K562 (cell line): ENCODE measurements around the gene SH3BGRL3. TPM values are rescaled to one million over a fixed set of nuclear protein-coding genes. Genes with fewer than 3 reads are reported as not detected.
A peak's percentile ranks its signal among the peaks of the same experiment; 100 is the strongest.

Experiments
- ARID1B ChIP-seq: fragments of 450-650 bp; IDR thresholded peaks from 2 replicates; pipeline ENCODE4 v1.6.1; 2016; ENCODE audit warnings: antibody characterized with exemption, mild to moderate bottlenecking, inconsistent platforms
- ARNT ChIP-seq, 2 experiments: fragments of 450-650 bp; IDR thresholded peaks; 2 replicates each; pipeline ENCODE4 v1.6.1; 2016; ENCODE audit warnings: mild to moderate bottlenecking in 1 of 2
- BRCA1 ChIP-seq, 2 experiments: fragments of 450-650 bp in 1 of 2; sonication (generic) in 1 of 2; formaldehyde crosslinking in 1 of 2; IDR thresholded peaks; 2 replicates each; pipeline versions ENCODE4 v1.5.0 to v1.6.1; 2017 to 2020; ENCODE audit warnings: mild to moderate bottlenecking in 1 of 2, missing genetic modification reagents in 1 of 2
- EZH2 ChIP-seq: IDR thresholded peaks from 2 replicates; pipeline ENCODE4 v1.6.1; 2012; ENCODE audit warnings: low read depth, mild to moderate bottlenecking, inconsistent platforms, low read length, borderline replicate concordance
- GABPA ChIP-seq: fragments of 200-800 bp; sonication (Bioruptor generic); conservative IDR thresholded peaks from 2 replicates; pipeline ENCODE4 v1.6.1; 2016; ENCODE audit warnings: low read depth, missing genetic modification characterization, missing compliant biosample characterization
- GTF2A2 ChIP-seq: IDR thresholded peaks from 2 replicates; pipeline ENCODE4 v1.6.1; 2016; ENCODE audit warnings: mild to moderate bottlenecking, missing genetic modification characterization, missing compliant biosample characterization
- HDAC6 ChIP-seq: IDR thresholded peaks from 2 replicates; pipeline ENCODE4 v1.6.1; 2012; ENCODE audit warnings: low read depth, mild to moderate bottlenecking, control low read depth, inconsistent platforms, low read length, moderate library complexity
- NR3C1 ChIP-seq: sonication (generic); formaldehyde crosslinking; IDR thresholded peaks from 2 replicates; pipeline ENCODE4 v1.8.1; 2022; ENCODE audit warnings: missing genetic modification reagents
- NUFIP1 ChIP-seq: fragments of 450-650 bp; IDR thresholded peaks from 2 replicates; pipeline ENCODE4 v1.6.1; 2018; ENCODE audit not compliant: partially characterized antibody
- SREBF2 ChIP-seq: sonication (generic); formaldehyde crosslinking; IDR thresholded peaks from 2 replicates; pipeline ENCODE4 v1.4.0; 2020; ENCODE audit warnings: mild to moderate bottlenecking, missing genetic modification reagents
- TAF7 ChIP-seq: fragments of 450-650 bp; IDR thresholded peaks from 2 replicates; pipeline ENCODE4 v1.6.1; 2016; ENCODE audit warnings: missing genetic modification characterization, missing compliant biosample characterization
- TCF15 ChIP-seq: fragments of 250-450 bp; sonication (Bioruptor Pico); IDR thresholded peaks from 2 replicates; pipeline ENCODE4 v1.8.0; 2022; ENCODE audit warnings: moderate library complexity, mild to moderate bottlenecking, inconsistent platforms
- ZFP36 ChIP-seq: fragments of 150-350 bp; IDR thresholded peaks from 2 replicates; pipeline ENCODE4 v1.6.1; 2018; ENCODE audit warnings: low read length, low read depth; ENCODE audit not compliant: partially characterized antibody
- ZKSCAN8 ChIP-seq: fragments of 200-800 bp; sonication (Bioruptor generic); IDR thresholded peaks from 2 replicates; pipeline ENCODE4 v1.6.1; 2016; ENCODE audit warnings: missing genetic modification characterization, missing compliant biosample characterization
- ZMIZ1 ChIP-seq, 2 experiments: fragments of 150-350 bp in 1 of 2; IDR thresholded peaks; 2 replicates each; pipeline ENCODE4 v1.6.1; 2012 to 2016; ENCODE audit warnings: low read depth in 2 of 2, low read length in 2 of 2, mild to moderate bottlenecking in 1 of 2, moderate library complexity in 1 of 2
- ZNF354B ChIP-seq: fragments of 250-450 bp; sonication (Bioruptor Pico); IDR thresholded peaks from 2 replicates; pipeline ENCODE4 v1.4.0; 2020
- ZNF445 ChIP-seq: fragments of 250-450 bp; sonication (Bioruptor Pico); IDR thresholded peaks from 2 replicates; pipeline ENCODE4 v1.4.0; 2020; ENCODE audit warnings: low read depth, mild to moderate bottlenecking, moderate library complexity
- polyA plus RNA-seq, 8 experiments: library from polyadenylated mRNA; depleted of rRNA in 4 of 8; stranded (reverse) in 5 of 8; unstranded in 3 of 8; fragments of >200 nt; fragmentation: Nextera tagmentation in 2 of 8; fragmentation: Illumina TruSeq in 1 of 8; extraction: Ambion mirVana in 2 of 8; extraction: Trizol in 1 of 8; gene quantifications; 2 replicates each; pipeline versions ENCODE4 v1.2.1 to v1.2.3, GENCODE V29; 2011 to 2014; ENCODE audit warnings: inconsistent platforms in 1 of 8, missing spikeins in 1 of 8
- total RNA-seq, 7 experiments: library from RNA; depleted of rRNA in 6 of 7; stranded (reverse); fragments of >200 nt in 6 of 7; fragmentation: Illumina TruSeq in 2 of 7; extraction: Trizol in 2 of 7; gene quantifications; 2 replicates each; pipeline versions ENCODE4 v1.2.1 to v1.2.3, GENCODE V29; 2011 to 2021; ENCODE audit warnings: low replicate concordance in 1 of 7
- TF ChIP-seq, protein P1 (sequence below): fragments of 450-650 bp; IDR thresholded peaks from 2 replicates; pipeline ENCODE4 v1.6.1; 2018; ENCODE audit not compliant: partially characterized antibody
- TF ChIP-seq, protein P2 (sequence below): sonication (generic); formaldehyde crosslinking; IDR thresholded peaks from 2 replicates; pipeline ENCODE4 v1.8.0; 2022; ENCODE audit warnings: mild to moderate bottlenecking, missing genetic modification reagents

Gene SH3BGRL3
- total and polyA plus RNA-seq, 9 of the 15 experiments (the other 6 are each of a cell fraction or from before 2014, with no cell fraction given) = 30.3 to 140 (median 54.2) TPM

DNA sequence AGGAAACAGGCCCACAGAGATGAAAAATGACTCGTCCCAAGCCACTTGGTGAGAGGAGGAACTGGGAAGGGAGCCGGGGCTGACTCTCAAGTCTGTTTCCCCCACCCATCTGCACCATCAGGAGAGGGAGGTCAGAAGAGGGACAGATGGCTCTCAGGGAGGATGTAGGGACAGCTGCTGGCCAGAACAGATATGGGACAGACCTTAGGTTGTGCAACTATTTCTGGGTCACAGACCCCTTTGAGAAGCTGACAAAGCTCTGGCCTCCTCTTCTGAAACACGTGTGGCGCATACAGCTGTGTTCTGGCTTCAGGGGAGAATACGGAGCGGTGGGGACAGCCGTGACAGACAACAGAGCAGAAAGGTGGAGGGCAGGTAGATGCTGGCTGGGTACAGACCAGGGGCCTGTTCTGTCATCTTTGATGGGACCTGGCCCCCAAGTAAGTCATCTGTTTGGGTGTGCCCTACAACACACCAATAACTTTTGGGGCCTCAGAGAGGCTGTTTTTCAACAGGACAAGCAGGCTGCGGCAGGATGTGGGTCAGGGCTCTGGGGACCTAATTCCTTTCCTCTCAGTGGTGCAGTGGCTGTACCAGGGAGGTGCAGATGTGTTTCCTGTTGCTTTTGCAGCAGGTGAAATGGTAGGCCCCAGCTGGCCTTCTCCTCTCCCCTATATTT lies 7.3 kb downstream of the SH3BGRL3 start (continued):
- TF ChIP-seq, protein P1, sequence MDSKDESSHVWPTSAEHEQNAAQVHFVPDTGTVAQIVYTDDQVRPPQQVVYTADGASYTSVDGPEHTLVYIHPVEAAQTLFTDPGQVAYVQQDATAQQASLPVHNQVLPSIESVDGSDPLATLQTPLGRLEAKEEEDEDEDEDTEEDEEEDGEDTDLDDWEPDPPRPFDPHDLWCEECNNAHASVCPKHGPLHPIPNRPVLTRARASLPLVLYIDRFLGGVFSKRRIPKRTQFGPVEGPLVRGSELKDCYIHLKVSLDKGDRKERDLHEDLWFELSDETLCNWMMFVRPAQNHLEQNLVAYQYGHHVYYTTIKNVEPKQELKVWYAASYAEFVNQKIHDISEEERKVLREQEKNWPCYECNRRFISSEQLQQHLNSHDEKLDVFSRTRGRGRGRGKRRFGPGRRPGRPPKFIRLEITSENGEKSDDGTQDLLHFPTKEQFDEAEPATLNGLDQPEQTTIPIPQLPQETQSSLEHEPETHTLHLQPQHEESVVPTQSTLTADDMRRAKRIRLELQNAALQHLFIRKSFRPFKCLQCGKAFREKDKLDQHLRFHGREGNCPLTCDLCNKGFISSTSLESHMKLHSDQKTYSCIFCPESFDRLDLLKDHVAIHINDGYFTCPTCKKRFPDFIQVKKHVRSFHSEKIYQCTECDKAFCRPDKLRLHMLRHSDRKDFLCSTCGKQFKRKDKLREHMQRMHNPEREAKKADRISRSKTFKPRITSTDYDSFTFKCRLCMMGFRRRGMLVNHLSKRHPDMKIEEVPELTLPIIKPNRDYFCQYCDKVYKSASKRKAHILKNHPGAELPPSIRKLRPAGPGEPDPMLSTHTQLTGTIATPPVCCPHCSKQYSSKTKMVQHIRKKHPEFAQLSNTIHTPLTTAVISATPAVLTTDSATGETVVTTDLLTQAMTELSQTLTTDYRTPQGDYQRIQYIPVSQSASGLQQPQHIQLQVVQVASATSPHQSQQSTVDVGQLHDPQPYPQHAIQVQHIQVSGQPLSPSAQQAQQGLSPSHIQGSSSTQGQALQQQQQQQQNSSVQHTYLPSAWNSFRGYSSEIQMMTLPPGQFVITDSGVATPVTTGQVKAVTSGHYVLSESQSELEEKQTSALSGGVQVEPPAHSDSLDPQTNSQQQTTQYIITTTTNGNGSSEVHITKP = peak; percentile 55
- no peak for TF ChIP-seq GTF2A2
- no peak for TF ChIP-seq HDAC6
- no peak for TF ChIP-seq SREBF2
- TF ChIP-seq TAF7 = no peak
- TF ChIP-seq ARNT (IDR thresholded peaks at IDR 0.05) = peak; percentile 86 to 95
- TF ChIP-seq ZNF354B (CRISPR knock-in tag) = no peak
- peak; percentile 72; the same call in 1 of the 2 replicates for TF ChIP-seq ZKSCAN8 (CRISPR knock-in tag)
- no peak for TF ChIP-seq NUFIP1
- 0 out of 2 replicates have a peak, but pooled peaks have one; percentile 37 for TF ChIP-seq GABPA (tag)
- no peak for TF ChIP-seq BRCA1 (IDR thresholded peaks at IDR 0.05)
- TF ChIP-seq BRCA1 (CRISPR knock-in tag; IDR thresholded peaks at IDR 0.05) = no peak
- no peak for TF ChIP-seq ZFP36
- no peak for TF ChIP-seq NR3C1 (CRISPR knock-in tag)
- no peak for TF ChIP-seq EZH2
- TF ChIP-seq ZMIZ1 (IDR thresholded peaks at IDR 0.05; ENCODE audit: low read depth in 2 of 2, low read length in 2 of 2) = peak in 1 of 2 experiments; percentile 94; a peak in 2 of 4 replicates
- no peak for TF ChIP-seq ZNF445 (CRISPR knock-in tag)
- peak; percentile 97 for TF ChIP-seq ARID1B
- no peak for TF ChIP-seq TCF15 (CRISPR knock-in tag)
- TF ChIP-seq, protein P2, sequence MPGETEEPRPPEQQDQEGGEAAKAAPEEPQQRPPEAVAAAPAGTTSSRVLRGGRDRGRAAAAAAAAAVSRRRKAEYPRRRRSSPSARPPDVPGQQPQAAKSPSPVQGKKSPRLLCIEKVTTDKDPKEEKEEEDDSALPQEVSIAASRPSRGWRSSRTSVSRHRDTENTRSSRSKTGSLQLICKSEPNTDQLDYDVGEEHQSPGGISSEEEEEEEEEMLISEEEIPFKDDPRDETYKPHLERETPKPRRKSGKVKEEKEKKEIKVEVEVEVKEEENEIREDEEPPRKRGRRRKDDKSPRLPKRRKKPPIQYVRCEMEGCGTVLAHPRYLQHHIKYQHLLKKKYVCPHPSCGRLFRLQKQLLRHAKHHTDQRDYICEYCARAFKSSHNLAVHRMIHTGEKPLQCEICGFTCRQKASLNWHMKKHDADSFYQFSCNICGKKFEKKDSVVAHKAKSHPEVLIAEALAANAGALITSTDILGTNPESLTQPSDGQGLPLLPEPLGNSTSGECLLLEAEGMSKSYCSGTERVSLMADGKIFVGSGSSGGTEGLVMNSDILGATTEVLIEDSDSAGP (CRISPR knock-in tag) = no peak
